CD4-positive, alpha-beta T cell treated with Interleukin-15 for 1 hour (primary cell): ENCODE results near the gene F10.
"Not testable (repeated sequence)": the region's sequence is repeated elsewhere in the genome, so short reads cannot be mapped to it uniquely, and the experiment has no call there.

ENCODE experiments used
- DNase-seq: peaks from one replicate; pipeline ENCODE4 v3.0.0-alpha.2; 2020

F10 gene

DNA sequence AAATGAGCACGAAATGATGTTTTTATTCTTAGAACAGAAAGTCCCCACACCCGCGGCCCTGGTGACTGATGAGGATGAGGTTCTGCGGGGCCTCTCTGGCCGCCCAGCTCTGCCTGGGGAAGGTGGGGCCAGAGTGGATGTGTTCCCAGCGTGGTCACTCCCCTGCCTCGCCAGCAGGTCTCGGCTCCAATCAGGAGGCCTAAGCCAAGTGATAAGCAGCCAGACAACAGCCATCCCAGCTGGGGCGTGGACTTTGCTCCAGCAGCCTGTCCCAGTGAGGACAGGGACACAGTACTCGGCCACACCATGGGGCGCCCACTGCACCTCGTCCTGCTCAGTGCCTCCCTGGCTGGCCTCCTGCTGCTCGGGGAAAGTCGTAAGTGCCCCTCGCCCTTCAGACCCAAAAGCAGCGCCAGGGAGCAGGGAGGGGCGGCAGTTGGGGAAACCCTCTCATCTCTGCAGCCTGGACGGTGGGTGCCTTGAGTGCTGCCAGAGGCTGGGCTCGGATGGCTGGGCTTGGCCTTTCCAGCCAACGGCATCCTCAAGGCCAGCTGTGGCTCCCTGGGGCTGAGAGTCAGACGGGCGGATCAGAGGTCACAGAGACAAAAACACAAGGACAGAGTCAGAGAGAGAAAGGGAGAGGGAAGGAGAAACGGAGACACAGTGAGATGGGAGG lies at the start of gene F10:
TSS of gene F10 (plus strand) at position 250 of the 676 bp plus-strand sequence. CDS start at position 307, 57 bp downstream.
- no peak for DNase-seq

DNA sequence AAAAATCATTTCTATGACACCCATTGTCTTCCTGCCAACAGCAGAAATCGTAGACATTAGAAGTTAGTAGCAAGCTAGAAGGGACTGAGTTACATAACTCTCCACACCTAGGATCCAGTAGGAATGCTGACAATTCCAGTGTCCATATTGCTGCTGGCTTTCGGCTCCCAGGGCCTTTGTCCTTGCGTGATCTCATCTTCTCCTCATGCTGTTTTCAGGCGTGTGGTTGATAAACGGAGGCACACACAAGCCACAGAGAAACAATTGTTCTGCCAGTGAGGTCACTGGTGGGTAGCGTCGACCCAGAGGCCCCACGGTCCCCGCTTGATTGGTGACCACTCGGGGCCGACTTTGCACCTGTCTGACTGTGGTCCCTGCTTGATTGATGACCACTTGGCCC lies 48.7 kb upstream of the F10 start:
- DNase-seq = no peak

DNA sequence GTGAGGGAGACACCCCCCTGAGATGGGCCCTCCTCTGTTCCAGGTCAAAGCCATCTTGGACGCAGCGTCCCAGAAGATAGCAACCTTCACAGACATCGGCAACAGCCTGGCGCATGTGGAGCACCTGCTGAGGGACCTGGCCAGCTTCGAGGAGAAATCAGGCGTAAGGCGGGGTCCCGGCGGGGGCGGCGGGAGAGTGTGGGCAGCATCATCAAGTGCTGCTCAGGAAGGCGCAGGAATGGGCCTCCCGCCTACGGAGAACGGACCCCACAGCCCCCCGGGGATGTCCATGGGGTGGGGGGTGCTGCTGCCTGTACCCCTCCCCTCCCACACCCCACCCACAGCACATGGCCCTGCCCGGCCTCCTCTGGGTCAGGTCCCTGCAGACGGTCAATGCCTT lies 48.2 kb upstream of the F10 start:
- DNase-seq = no peak

DNA sequence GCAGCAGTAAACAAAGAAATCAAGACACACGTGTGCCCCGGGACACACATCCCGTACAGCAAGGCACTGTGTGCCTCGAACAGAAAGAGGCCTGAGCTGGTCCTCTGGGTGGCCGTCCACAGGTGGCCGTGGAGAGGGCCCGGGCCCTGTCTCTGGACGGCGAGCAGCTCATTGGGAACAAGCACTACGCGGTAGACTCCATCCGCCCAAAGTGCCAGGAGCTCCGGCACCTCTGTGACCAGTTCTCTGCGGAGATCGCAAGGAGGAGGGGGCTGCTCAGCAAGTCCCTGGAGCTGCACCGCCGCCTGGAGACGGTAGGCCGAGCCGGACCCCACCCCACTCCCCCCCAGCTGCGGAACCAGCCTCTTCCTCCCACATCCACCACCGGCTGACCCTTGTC lies 47.7 kb upstream of the F10 start:
- DNase-seq = no peak

DNA sequence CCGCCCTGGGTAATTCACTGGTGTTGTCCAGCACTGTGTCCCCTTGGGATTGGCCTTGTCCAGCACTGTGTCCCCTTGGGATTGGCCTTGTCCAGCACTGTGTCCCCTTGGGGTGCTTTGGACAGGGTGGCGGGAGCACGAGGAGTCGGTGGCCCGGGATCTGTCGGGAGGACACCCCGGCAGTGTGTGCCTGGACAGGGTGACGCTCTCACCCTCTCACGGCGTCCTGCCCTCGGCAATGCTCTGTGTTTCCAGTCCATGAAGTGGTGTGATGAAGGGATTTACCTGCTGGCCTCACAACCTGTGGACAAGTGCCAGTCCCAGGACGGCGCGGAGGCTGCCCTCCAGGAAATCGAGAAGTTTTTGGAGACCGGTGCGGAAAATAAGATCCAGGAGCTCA lies 46.9 kb upstream of the F10 start:
- no peak for DNase-seq

DNA sequence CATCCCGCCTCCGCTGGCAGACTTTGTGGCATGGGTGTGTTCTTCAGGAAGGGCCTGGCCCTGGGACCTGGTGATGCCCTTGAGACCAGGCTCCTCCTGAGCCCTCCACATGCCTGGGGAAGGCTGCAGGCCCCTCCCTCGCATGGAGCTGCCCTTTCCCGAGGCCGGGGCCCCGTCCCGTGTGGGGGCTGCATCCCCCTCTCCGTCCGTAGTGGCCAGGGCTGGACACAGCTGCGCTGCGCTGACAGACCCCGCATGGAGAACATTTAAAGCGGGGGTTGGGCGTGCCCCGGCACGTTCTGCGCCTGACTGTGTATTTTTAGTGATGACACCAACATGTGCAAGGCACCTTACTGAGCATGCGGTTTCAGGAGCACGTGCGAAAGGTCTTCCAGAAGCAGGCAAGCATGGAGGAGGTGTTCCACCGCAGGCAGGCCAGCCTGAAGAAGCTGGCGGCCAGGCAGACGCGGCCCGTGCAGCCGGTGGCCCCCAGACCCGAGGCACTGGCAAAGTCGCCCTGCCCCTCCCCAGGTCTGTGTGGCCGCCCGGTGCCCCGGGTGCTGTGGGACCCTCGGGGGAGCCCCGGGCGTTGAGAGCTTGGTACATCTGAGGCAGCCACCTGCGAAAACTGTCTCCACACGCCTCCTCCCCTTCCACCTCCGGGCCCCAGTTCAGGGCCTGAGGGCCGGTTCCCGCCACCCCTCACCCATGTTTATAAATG lies 45.8 kb upstream of the F10 start:
- DNase-seq = no peak

DNA sequence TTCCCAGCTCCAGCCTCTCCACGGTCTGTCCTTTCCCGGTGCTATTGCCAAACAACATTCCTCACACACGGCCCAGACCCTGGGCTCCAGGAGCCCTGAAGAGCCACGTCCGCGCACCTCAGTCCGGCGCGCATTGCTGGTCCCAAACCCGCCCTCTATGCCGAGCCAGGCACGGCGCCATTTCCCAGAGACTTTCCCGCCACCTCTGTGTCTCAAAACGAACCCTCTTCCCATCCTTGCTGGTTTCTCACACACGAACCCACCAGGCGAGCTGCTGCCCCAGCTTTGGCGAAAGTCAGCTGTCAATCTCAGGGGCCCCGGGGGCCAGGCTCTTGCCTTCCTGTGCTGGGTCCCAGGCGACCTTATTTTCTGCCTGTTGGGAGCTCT lies 45.0 kb upstream of the F10 start:
- no peak for DNase-seq

DNA sequence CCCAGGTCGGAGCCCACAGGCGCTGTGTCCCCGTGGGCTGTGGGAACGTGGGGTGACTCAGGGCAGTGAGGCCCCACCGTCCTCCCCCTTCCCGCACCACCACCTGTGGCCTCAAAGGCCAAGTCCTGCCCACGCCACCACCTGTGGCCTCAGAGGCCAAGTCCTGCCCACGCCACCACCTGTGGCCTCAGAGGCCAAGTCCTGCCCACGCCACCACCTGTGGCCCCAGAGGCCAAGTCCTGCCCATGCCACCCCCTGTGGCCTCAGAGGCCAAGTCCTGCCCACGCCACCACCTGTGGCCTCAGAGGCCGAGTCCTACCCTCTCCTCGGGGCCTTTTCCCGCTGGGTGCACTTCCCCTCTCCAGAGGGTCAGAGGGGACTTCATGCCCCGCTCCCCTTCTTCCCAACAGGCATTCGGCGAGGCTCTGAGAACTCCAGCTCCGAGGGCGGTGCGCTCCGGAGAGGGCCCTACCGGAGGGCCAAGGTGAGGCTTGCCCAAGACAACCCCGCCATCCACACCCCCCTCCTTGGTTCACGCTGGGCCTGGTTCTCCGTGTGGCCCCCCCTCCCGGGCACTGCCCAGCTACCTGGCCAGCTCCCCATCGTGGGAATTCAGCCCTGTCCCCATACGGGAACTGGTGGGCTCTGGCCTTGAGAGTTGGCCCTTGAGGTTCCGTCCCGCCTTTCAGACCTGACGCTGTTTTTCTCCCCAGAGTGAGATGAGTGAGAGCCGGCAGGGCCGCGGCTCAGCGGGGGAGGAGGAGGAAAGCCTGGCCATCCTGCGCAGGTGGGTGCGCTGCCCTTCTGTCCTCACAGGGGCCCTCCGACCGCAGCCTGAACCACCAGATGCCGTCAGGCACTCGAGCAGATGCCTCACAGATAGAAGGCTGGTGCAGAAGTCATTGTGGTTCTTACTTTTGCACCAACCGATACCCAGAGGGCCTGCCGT lies 44.4 kb upstream of the F10 start:
- DNase-seq = no peak

DNA sequence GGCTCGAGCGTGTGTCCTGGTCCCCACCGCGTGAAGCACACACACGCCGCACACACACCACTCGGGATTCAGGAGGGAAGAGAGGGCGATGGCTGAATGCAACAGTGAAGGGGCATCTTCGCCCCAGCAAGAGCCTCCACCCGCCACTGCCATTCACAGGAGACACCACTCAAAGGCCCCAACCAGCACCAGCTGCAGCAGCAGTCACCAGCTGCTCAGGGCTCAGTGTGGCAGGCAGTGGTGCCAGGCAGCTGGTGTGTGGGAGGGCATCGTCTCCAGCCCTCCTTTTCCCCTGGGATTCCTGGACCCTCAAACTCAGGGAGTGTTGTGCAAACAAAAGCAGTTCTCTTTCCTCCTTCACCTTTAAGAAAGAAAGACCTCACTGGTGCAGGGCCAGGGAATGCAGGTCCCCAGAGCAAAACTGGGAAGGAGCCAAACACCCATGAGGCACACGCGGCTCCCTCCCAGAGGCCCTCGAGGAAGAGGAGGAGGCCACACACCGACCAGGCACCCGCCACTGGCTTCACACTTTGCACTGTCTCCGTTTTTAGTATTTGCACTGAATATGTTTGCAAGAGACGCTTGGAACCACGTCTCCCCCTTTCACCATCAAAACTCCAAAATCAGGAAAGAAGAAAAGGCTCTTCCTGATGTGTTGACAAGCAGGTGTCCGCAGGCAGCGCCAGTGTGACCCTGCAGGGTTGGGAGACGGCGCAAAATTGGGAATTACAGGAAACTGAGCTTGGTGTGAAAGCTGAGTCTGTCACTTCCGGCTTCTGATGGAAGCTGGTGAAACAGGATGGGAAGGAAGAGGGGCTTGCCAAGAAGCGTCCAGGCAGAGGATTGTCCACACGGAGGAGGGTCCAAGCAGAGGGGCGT lies 43.5 kb upstream of the F10 start:
- DNase-seq = no peak

DNA sequence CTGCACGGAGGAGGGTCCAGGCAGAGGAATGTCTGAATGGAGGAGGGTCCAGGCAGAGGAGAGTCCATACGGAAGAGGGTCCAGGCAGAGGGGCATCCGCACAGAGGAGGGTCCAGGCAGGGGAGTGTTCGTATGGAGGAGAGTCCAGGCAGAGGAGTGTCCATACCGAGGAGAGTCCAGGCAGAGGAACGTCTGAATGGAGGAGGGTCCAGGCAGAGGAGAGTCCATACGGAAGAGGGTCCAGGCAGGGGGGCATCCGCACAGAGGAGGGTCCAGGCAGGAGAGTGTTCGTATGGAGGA lies 42.9 kb upstream of the F10 start:
- not testable (repeated sequence) for DNase-seq

DNA sequence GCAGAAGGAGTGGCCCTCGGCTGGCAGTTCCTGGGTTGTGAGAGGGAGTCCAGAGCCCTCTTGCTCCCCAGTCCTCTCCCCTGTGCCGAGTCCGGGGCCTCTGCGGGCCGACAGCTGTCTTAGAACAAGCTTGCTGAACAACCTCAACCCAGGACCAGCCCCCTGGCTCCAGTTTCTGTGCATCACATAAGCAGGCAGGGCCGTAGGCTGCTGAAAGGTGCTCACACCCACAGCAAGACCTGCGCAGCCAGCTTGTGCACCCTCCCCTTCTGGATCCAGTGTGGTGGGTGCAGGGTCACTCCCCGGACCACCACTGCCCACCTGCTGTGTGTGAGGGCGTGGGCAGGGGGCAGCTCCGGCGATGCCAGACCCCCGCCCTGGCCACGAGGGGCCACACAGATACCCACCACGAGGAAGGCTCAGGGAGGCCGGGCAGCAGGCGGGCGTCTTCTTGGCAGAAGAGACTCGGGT lies 42.2 kb upstream of the F10 start:
- DNase-seq = no peak

DNA sequence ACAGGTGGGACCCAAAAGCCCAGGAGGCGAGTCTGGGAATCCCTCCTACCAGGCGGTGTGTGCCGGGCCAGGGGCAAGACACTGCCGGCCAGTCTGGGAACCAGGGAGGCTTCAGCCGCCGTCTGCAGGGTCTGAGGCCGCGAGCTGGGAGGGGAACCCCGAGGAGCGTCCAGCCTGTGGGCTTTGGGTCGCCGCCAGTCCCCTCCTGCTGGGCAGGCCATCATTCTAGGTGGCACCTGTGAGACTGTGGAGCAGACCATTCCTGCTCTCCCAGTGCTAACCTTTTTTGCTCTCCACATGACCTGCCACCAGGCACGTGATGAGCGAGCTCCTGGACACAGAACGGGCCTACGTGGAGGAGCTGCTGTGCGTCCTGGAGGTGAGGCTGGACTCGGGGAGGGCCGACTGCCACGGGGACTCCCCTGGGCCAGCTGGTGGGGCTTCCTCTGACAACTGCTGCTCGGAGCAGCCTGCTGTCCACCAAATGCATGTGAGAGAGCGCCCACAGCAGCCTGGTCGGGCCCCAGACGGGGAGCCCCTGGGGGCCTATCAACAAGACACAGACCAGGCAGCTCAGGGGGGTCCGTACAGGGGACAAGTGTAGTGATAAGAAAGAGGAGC lies 41.6 kb upstream of the F10 start:
- DNase-seq = no peak

DNA sequence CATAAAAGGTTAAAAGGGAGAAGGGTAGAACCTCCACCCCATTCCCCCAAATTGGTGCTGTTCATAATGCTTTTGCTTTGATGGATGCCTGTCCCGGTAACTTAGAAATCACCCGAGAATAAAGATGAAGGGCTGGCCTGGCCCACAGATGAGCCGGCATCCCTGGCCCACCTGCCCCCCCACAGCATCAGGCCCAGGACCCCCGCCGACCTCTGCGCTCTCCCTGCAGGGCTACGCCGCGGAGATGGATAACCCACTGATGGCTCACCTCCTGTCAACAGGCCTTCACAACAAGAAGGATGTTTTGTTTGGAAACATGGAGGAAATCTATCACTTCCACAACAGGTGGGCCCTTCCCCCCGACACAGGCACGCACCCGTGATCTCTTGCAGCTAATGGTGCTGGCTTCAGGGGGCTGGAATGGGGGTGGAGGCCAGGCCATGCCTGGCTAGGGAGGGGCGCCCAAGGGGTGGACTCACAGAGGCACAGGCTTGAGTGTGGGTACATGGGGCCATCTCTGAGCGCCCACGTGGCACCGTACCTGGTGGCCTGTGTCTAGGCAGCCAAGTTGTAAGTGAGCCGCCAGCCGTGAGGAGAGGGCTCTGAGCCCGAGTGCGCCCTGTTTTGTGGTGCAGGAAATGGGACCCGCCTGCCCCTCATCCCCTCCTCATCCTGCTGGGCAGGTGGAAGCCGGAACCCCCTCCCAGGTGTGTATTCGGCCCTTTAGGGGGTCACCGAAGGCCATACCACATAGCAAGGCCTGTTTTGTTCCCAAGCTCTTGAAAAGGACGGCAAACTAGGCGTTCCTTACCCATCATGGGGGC lies 40.2 kb upstream of the F10 start:
- no peak for DNase-seq

DNA sequence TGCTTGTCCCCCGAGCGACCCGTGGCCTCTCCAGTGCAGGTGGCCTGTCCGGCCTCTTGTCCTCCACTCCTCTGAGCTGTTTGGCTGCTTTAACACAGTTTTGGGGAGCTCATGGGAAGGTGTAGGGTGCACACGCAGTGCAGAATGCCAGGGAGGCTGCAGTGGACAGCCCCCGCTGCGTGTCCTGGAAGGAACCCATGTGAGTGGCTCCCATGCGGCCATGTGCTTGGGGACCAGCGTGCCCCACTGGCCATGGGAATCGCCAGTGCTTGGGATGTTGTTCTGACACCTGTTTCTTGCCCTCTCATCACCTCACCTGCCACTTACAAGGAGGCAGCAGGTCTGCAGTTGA lies 39.6 kb upstream of the F10 start:
- DNase-seq = no peak

DNA sequence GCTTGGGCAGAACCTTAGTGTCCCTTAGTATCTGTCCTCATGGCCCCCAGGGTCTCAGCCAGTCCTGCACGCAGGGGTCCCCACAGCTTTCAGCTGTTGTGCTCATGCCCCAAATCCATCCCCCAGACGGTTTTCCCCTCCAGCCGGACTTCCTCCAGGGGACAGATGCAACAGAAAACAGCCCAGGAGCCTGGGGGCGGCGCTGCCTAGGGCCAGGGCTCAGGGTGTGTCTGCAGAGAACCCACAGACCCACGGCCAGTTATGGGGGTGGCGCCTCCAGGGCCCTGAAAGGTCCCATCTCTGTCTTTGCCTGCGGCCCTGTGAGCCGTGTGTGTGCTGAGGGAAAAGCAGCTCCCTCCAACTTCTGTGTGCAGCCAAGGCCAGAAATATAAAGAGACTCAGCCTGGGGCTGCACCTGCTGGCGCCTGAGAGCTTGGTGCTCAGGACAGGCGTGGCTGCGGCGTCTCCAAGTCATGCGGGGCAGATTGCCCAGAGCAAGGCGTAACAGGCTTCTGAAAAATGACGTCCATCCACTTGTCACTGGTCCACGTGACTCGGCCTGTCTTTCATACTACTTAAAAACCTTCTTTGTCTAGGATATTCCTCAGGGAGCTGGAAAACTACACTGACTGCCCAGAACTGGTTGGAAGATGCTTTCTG lies 39.1 kb upstream of the F10 start:
- DNase-seq = no peak

DNA sequence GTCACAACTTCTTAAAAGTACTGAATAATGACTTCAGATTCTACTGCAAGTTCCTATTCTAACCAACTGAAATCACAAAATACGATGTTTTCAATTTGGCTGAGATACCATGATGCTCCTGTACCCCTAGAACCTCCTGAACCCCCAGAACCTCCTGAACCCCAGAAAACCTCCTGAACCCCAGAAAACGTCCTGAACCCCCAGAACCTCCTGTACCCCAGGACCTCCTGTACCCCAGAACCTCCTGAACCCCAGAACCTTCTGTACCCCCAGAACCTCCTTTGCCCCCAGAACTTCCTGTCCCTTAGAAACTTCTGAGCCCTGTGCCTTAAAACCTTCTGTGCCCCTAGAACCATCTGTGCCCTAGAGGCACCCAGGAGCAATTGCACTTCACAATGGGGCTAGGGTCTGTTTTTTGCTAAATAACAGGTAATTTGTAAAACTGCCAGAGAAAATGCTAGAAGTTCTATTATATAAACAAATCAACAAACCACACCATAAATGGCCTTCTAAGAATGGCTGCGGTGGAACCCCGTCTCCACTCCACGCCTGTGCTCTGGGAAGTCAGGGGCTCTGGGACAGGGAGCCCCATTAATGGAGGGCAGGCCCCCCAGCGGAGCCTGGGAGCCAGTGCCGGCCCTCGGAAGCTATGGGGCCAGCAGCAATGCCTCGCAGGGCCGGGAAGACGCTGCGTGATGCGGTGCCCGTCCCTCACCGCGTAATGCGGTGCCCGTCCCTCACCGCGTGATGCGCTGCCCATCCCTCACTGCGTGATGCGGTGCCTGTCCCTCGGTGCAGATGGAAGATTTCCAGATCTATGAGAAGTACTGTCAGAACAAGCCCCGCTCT lies 38.3 kb upstream of the F10 start:
- no peak for DNase-seq

DNA sequence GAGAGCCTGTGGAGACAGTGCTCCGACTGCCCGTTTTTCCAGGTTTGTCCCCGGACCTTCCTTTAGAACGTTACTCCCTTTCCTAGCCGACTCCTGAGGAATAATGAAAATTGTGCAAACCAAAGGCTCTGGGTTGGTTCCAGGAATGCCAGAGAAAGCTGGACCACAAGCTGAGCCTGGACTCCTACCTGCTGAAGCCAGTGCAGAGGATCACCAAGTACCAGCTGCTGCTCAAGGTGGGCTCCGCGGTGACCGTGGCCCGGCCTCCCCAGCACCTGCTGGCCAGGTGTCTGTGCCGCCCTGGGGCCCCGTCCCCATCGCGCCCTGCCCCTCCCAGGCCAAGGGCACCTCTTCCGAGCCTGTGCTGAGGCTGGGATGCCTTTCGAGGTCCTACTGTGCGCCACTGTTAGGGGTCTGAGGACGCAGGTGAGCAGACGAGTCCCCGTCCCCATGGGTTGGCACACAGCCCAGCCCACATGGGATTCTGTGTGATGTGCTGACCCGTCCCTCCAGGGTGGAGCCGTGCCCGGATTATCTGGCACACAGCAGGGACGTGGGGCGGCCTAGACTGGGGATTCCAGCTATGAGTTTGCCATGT lies 37.6 kb upstream of the F10 start:
- no peak for DNase-seq

DNA sequence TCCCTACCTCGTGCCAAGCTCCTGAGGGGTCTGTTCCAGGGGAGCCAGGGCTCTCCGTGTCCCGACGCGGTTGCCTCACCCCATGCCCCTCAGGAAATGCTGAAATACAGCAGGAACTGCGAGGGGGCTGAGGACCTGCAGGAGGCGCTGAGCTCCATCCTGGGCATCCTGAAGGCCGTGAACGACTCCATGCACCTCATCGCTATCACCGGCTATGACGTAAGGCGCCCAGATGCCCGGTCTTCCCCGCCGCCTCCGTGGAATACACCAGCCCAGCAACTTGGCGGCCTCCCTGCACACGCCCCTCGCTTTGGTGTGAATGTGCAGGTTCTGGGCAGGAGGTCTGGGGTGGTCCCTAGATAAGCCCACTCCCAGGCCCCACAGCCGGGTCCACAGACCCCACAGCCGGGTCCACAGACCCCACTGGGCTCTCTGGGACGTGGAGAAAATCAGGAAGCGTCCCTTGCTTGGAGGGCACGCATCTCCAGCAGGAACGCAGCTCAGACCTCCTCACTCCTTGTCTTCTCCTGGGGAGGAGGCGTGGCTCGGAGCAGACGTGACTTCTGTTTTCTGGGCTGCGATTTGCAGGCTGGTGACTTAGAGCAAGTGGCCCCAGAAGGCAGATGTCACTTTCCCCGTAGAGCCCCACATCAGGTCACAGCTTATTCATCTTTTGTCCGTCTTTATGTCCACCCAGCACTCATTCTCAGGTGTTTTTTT lies 36.4 kb upstream of the F10 start:
- no peak for DNase-seq
